Trophoblast cell (in vitro differentiated cells and primary cell): Measurements from ENCODE around the gene RASA2.

Source experiments
- DNase-seq, 2 donors: peaks; one replicate each; pipeline ENCODE4 v3.0.0-alpha.2; 2016
- H2AFZ ChIP-seq: 2 replicates; pipeline ENCODE4 v1.6.1; 2013; ENCODE audit warnings: low read length, moderate library complexity, mild to moderate bottlenecking; ENCODE audit not compliant: insufficient read depth, poor library complexity
- H2AK5ac ChIP-seq: 2 replicates; pipeline ENCODE4 v1.6.1; 2013; ENCODE audit warnings: mild to moderate bottlenecking, low read length
- H2BK120ac ChIP-seq: 2 replicates; pipeline ENCODE4 v1.6.1; 2013; ENCODE audit warnings: low read length, mild to moderate bottlenecking, moderate library complexity; ENCODE audit not compliant: insufficient read depth, poor library complexity
- H2BK12ac ChIP-seq: 2 replicates; pipeline ENCODE4 v1.6.1; 2013; ENCODE audit warnings: mild to moderate bottlenecking, low read length, moderate library complexity
- H2BK5ac ChIP-seq: 2 replicates; pipeline ENCODE4 v1.6.1; 2013; ENCODE audit warnings: low read length, low read depth, moderate library complexity, mild to moderate bottlenecking; ENCODE audit not compliant: poor library complexity
- H3K14ac ChIP-seq: 2 replicates; pipeline ENCODE4 v1.6.1; 2013; ENCODE audit warnings: mild to moderate bottlenecking, low read length
- H3K18ac ChIP-seq: 2 replicates; pipeline ENCODE4 v1.6.1; 2013; ENCODE audit warnings: mild to moderate bottlenecking, low read length
- H3K23ac ChIP-seq: 2 replicates; pipeline ENCODE4 v1.6.1; 2013; ENCODE audit warnings: low read length
- H3K27ac ChIP-seq: 2 replicates; pipeline ENCODE4 v1.5.1; 2013; ENCODE audit warnings: low read depth, mild to moderate bottlenecking, inconsistent platforms, low read length, moderate library complexity
- H3K27me3 ChIP-seq: 2 replicates; pipeline ENCODE4 v1.6.1; 2013; ENCODE audit warnings: inconsistent platforms, mild to moderate bottlenecking, low read length, moderate library complexity; ENCODE audit not compliant: insufficient read depth
- H3K36me3 ChIP-seq, 2 experiments: 1 replicate in 1 of 2; 2 replicates in 1 of 2; pipeline ENCODE4 v1.6.1; 2013; ENCODE audit warnings: low read length in 2 of 2, mild to moderate bottlenecking in 2 of 2, moderate library complexity in 1 of 2; ENCODE audit not compliant: insufficient read depth in 2 of 2, control insufficient read depth in 1 of 2
- H3K4ac ChIP-seq: 2 replicates; pipeline ENCODE4 v1.6.1; 2013; ENCODE audit warnings: low read depth, mild to moderate bottlenecking, low read length, moderate library complexity
- H3K4me1 ChIP-seq, 2 experiments: 1 replicate in 1 of 2; 2 replicates in 1 of 2; pipeline ENCODE4 v1.6.1; 2013; ENCODE audit warnings: low read length in 2 of 2, mild to moderate bottlenecking in 2 of 2, moderate library complexity in 1 of 2; ENCODE audit not compliant: insufficient read depth in 2 of 2, control insufficient read depth in 1 of 2
- H3K4me2 ChIP-seq: 2 replicates; pipeline ENCODE4 v1.6.1; 2013; ENCODE audit warnings: inconsistent platforms, mild to moderate bottlenecking, low read length, moderate library complexity
- H3K4me3 ChIP-seq: 2 replicates; pipeline ENCODE4 v1.5.1; 2013; ENCODE audit warnings: mild to moderate bottlenecking, low read depth, low read length, inconsistent platforms
- H3K79me1 ChIP-seq: one replicate; pipeline ENCODE4 v1.6.1; 2013; ENCODE audit warnings: low read length
- H3K79me2 ChIP-seq: 2 replicates; pipeline ENCODE4 v1.6.1; 2013; ENCODE audit warnings: low read length, mild to moderate bottlenecking; ENCODE audit not compliant: control insufficient read depth, insufficient read depth, poor library complexity
- H3K9ac ChIP-seq: 2 replicates; pipeline ENCODE4 v1.6.1; 2013; ENCODE audit warnings: mild to moderate bottlenecking, low read length
- H3K9me3 ChIP-seq: 2 replicates; pipeline ENCODE4 v1.6.1; 2013; ENCODE audit warnings: low read depth, mild to moderate bottlenecking, control low read depth, inconsistent platforms, low read length; ENCODE audit not compliant: insufficient read depth
- H4K12ac ChIP-seq: 2 replicates; pipeline ENCODE4 v1.6.1; 2013; ENCODE audit warnings: low read depth, mild to moderate bottlenecking, low read length, moderate library complexity
- H4K8ac ChIP-seq: 2 replicates; pipeline ENCODE4 v1.6.1; 2013; ENCODE audit warnings: low read depth, mild to moderate bottlenecking, low read length, moderate library complexity
- H4K91ac ChIP-seq: one replicate; pipeline ENCODE4 v1.6.1; 2013; ENCODE audit warnings: low read depth, mild to moderate bottlenecking, low read length, moderate library complexity
- WGBS: extraction: QIAGEN DNeasy Blood & Tissue Kit; methylation state at CpG from one replicate; pipeline ENCODE4 v1.1.7; 2013; ENCODE audit warnings: missing lambda C conversion rate; ENCODE audit not compliant: insufficient read length, insufficient coverage; ENCODE audit errors: extremely low coverage; 5-methylcytosine and 5-hydroxymethylcytosine counted together

The RASA2 gene

GRCh38 chr3:141650783-141651182 lies 164.0 kb downstream of the RASA2 start:
- H2BK120ac ChIP-seq: no peak overlapping the region
- H4K8ac ChIP-seq: no peak overlapping the region
- no peak overlapping the region for H3K9ac ChIP-seq
- H3K9me3 ChIP-seq: peaks cover 3% of the 10 kb centered on the region
- H3K4me1 ChIP-seq: peaks cover 3 to 5% of the 10 kb centered on the region in 2 experiments
- H3K18ac ChIP-seq: no peak overlapping the region
- H3K36me3 ChIP-seq: no peaks in the 10 kb centered on the region
- H2AFZ ChIP-seq: no peak overlapping the region
- H4K12ac ChIP-seq: no peak overlapping the region
- H3K27me3 ChIP-seq: no peaks in the 10 kb centered on the region
- no peak overlapping the region for H3K27ac ChIP-seq
- no peak overlapping the region for H2BK5ac ChIP-seq
- no peak overlapping the region for H3K23ac ChIP-seq
- H3K79me2 ChIP-seq: no peaks in the 10 kb centered on the region
- DNase-seq: no peak
- no peak overlapping the region for H2AK5ac ChIP-seq
- no peak overlapping the region for H3K14ac ChIP-seq
- no peak overlapping the region for H4K91ac ChIP-seq
- H3K4me3 ChIP-seq: no peak overlapping the region
- no peak overlapping the region for H3K4me2 ChIP-seq
- WGBS: no CpG with 5 or more reads among the region's 2 CpGs
- H3K4ac ChIP-seq: no peak overlapping the region
- H3K79me1 ChIP-seq: peaks cover 2% of the 10 kb centered on the region
- no peak overlapping the region for H2BK12ac ChIP-seq

GRCh38 chr3:141651409-141651808 lies 164.6 kb downstream of the RASA2 start:
- no peak for DNase-seq
- H3K4me3 ChIP-seq: no peak overlapping the region
- no peak overlapping the region for H4K8ac ChIP-seq
- no peak overlapping the region for H2BK12ac ChIP-seq
- no CpG with 5 or more reads among the region's 2 CpGs for WGBS
- H2AK5ac ChIP-seq: no peak overlapping the region
- H4K12ac ChIP-seq: no peak overlapping the region
- peak overlapping the region; percentile 21 for H3K27ac ChIP-seq
- no peak overlapping the region for H4K91ac ChIP-seq
- H2BK5ac ChIP-seq: no peak overlapping the region
- peaks cover 3 to 5% of the 10 kb centered on the region in 2 experiments for H3K4me1 ChIP-seq
- no peak overlapping the region for H3K18ac ChIP-seq
- H3K9ac ChIP-seq: no peak overlapping the region
- no peaks in the 10 kb centered on the region for H3K79me2 ChIP-seq
- H3K79me1 ChIP-seq: peaks cover 2% of the 10 kb centered on the region
- no peak overlapping the region for H3K4me2 ChIP-seq
- no peak overlapping the region for H3K23ac ChIP-seq
- H3K14ac ChIP-seq: no peak overlapping the region
- no peaks in the 10 kb centered on the region for H3K27me3 ChIP-seq
- H2BK120ac ChIP-seq: no peak overlapping the region
- no peak overlapping the region for H2AFZ ChIP-seq
- H3K4ac ChIP-seq: no peak overlapping the region
- peaks cover 3% of the 10 kb centered on the region for H3K9me3 ChIP-seq
- H3K36me3 ChIP-seq: no peaks in the 10 kb centered on the region

GRCh38 chr3:141652349-141652748 lies 165.5 kb downstream of the RASA2 start:
- H3K79me1 ChIP-seq: peaks cover 2% of the 10 kb centered on the region
- H2AK5ac ChIP-seq: no peak overlapping the region
- no peak overlapping the region for H2BK120ac ChIP-seq
- H4K91ac ChIP-seq: no peak overlapping the region
- no peak overlapping the region for H3K4me2 ChIP-seq
- peak overlapping the region; percentile 5 for H2BK12ac ChIP-seq
- H4K8ac ChIP-seq: no peak overlapping the region
- no peaks in the 10 kb centered on the region for H3K36me3 ChIP-seq
- no peak overlapping the region for H3K23ac ChIP-seq
- peaks cover 3% of the 10 kb centered on the region for H3K9me3 ChIP-seq
- H2AFZ ChIP-seq: no peak overlapping the region
- H3K9ac ChIP-seq: no peak overlapping the region
- no peak overlapping the region for H3K4ac ChIP-seq
- H3K27me3 ChIP-seq: no peaks in the 10 kb centered on the region
- no peak overlapping the region for H3K18ac ChIP-seq
- H3K79me2 ChIP-seq: no peaks in the 10 kb centered on the region
- no peak overlapping the region for H2BK5ac ChIP-seq
- DNase-seq: no peak
- WGBS: no CpG with 5 or more reads among the region's 5 CpGs
- H3K4me1 ChIP-seq: peaks cover 3 to 5% of the 10 kb centered on the region in 2 experiments
- no peak overlapping the region for H3K14ac ChIP-seq
- peak overlapping the region; percentile 11 for H4K12ac ChIP-seq
- H3K27ac ChIP-seq: no peak overlapping the region
- H3K4me3 ChIP-seq: no peak overlapping the region

- no CpG with 5 or more reads among the region's 4 CpGs for WGBS
- H3K36me3 ChIP-seq: no peaks in the 10 kb centered on the region
- no peak overlapping the region for H4K91ac ChIP-seq
- H2BK120ac ChIP-seq: no peak overlapping the region
- no peak overlapping the region for H3K4me3 ChIP-seq
- no peaks in the 10 kb centered on the region for H3K79me2 ChIP-seq
- H2BK5ac ChIP-seq: no peak overlapping the region
- H3K27ac ChIP-seq: no peak overlapping the region
- H3K4me2 ChIP-seq: no peak overlapping the region
- no peak overlapping the region for H2AFZ ChIP-seq
- H3K4ac ChIP-seq: no peak overlapping the region
- no peaks in the 10 kb centered on the region for H3K27me3 ChIP-seq
- no peak overlapping the region for H3K14ac ChIP-seq
- no peak overlapping the region for H4K12ac ChIP-seq
- no peak for DNase-seq
- H3K23ac ChIP-seq: no peak overlapping the region
- peaks cover 2% of the 10 kb centered on the region for H3K79me1 ChIP-seq
- peaks cover 0 to 5% of the 10 kb centered on the region in 2 experiments for H3K4me1 ChIP-seq
- H3K18ac ChIP-seq: no peak overlapping the region
- H3K9me3 ChIP-seq: peaks cover 6% of the 10 kb centered on the region
- H4K8ac ChIP-seq: no peak overlapping the region
- no peak overlapping the region for H2AK5ac ChIP-seq
- H3K9ac ChIP-seq: no peak overlapping the region
- H2BK12ac ChIP-seq: no peak overlapping the region
These were observed 167.0 kb downstream of the RASA2 start for GRCh38 chr3:141653847-141654246.
